Loucy (cell line): ENCODE results near the gene KLHDC9.

Source experiments
- EZH2phosphoT487 ChIP-seq: fragments of 200-600 bp; IDR thresholded peaks from 2 replicates; pipeline ENCODE4 v1.6.1; 2018; ENCODE audit warnings: antibody characterized with exemption, mild to moderate bottlenecking, moderate library complexity, borderline replicate concordance
- TF ChIP-seq, protein P1 (sequence below): fragments of 200-600 bp; sonication (generic); conservative IDR thresholded peaks from 2 replicates; pipeline ENCODE4 v1.5.1; 2014; ENCODE audit warnings: mild to moderate bottlenecking, antibody characterized with exemption, low read length

DNA sequence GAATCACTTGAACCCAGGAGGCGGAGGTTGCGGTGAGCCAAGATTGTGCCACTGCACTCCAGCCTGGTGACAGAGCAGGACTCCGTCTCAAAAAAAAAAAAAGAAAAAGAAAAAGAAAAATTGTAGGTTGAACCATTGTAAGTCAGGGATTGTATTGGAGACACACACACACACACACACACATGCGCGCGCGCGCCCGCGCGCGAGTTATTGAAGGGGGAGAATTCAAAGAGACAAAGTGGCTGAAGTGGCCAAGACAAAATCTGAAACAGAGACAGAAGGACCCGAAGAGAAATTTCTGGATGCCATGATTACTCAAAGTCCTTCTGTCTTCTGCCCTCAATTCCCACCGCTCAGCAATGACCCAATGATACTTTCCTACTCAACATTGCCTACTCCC is 3.7 kb upstream of the KLHDC9 start:
- TF ChIP-seq, protein P1, sequence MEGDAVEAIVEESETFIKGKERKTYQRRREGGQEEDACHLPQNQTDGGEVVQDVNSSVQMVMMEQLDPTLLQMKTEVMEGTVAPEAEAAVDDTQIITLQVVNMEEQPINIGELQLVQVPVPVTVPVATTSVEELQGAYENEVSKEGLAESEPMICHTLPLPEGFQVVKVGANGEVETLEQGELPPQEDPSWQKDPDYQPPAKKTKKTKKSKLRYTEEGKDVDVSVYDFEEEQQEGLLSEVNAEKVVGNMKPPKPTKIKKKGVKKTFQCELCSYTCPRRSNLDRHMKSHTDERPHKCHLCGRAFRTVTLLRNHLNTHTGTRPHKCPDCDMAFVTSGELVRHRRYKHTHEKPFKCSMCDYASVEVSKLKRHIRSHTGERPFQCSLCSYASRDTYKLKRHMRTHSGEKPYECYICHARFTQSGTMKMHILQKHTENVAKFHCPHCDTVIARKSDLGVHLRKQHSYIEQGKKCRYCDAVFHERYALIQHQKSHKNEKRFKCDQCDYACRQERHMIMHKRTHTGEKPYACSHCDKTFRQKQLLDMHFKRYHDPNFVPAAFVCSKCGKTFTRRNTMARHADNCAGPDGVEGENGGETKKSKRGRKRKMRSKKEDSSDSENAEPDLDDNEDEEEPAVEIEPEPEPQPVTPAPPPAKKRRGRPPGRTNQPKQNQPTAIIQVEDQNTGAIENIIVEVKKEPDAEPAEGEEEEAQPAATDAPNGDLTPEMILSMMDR: no peak
- no peak for TF ChIP-seq EZH2phosphoT487
